Transverse colon (tissue), 4 donors: Measurements from ENCODE around the gene GATA5. TPM values are rescaled to one million over a fixed set of nuclear protein-coding genes. Genes with fewer than 3 reads are reported as not detected.

Source experiments
- DNase-seq: peaks from one replicate; pipeline ENCODE4 v3.0.0-alpha.2; 2019
- H3K27ac ChIP-seq, 4 donors: fragments of 200-600 bp; sonication (generic); 2 replicates each; pipeline ENCODE4 v1.5.1; 2016 to 2018; ENCODE audit warnings: inconsistent platforms in 4 of 4
- H3K27me3 ChIP-seq: fragments of 200-600 bp; sonication (generic); 2 replicates; pipeline ENCODE4 v1.5.1; 2017; ENCODE audit warnings: inconsistent platforms
- H3K36me3 ChIP-seq, 4 donors: fragments of 200-600 bp; sonication (generic); 2 replicates each; pipeline ENCODE4 v1.5.1; 2017 to 2019; ENCODE audit warnings: inconsistent platforms in 4 of 4
- H3K4me1 ChIP-seq, 4 donors: fragments of 200-600 bp; sonication (generic); 2 replicates each; pipeline ENCODE4 v1.5.1; 2017 to 2020; ENCODE audit warnings: inconsistent platforms in 4 of 4
- H3K4me3 ChIP-seq, 4 donors: fragments of 200-600 bp; sonication (generic); 1 replicate in 1 of 4; 2 replicates in 3 of 4; pipeline versions ENCODE4 v1.5.1 to v1.6.1; 2017 to 2019; ENCODE audit warnings: inconsistent platforms in 4 of 4
- H3K9me3 ChIP-seq, 2 donors: fragments of 200-600 bp; sonication (generic); 2 replicates each; pipeline ENCODE4 v1.5.1; 2017 to 2019; ENCODE audit warnings: inconsistent platforms in 2 of 2
- EP300 ChIP-seq: sonication (generic); formaldehyde crosslinking; IDR thresholded peaks from one replicate; pipeline ENCODE4 v1.6.1; 2017; ENCODE audit warnings: antibody characterized with exemption, low read depth
- POLR2A ChIP-seq: fragments of 450-650 bp; IDR thresholded peaks from one replicate; pipeline ENCODE4 v1.6.1; 2016; ENCODE audit warnings: antibody characterized with exemption, mild to moderate bottlenecking, moderate library complexity
- POLR2AphosphoS5 ChIP-seq, 3 donors: sonication (generic); formaldehyde crosslinking; IDR thresholded peaks; one replicate each; pipeline ENCODE4 v1.6.1; 2016; ENCODE audit warnings: antibody characterized with exemption in 3 of 3
- WGBS, 2 donors: methylation state at CpG; one replicate each; pipeline ENCODE4 v1.1.5; 2018; ENCODE audit warnings: low coverage in 1 of 2; 5-methylcytosine and 5-hydroxymethylcytosine counted together
- in situ Hi-C, 4 donors: fragments of 200-750 bp; cut with MboI; loops; one replicate each; pipeline versions ENCODE4 v1.15.0 to v1.15.1; 2017; ENCODE audit warnings: low sequenced_read_pairs in 3 of 4, low pct_ligation_motif_present in 1 of 4, low pct_unique_long_range_greater_than_20kb in 1 of 4
- intact Hi-C: fragments of 100-400 bp; cut with DNase I; formaldehyde crosslinking; loops from one replicate; pipeline ENCODE4 v1.15.1; 2023; ENCODE audit warnings: low total_unique reads
- total RNA-seq, 4 donors: library from RNA; depleted of rRNA; stranded (reverse); fragments of >200 nt; gene quantifications; one replicate each; pipeline ENCODE4 v1.1.0, GENCODE V29; 2016
- TF ChIP-seq, protein P1 (sequence below), 5 experiments: fragments of 200-600 bp in 3 of 5; fragments of 450-650 bp in 2 of 5; sonication (generic) in 3 of 5; IDR thresholded peaks; 1 replicate in 2 of 5; 2 replicates in 3 of 5; pipeline ENCODE4 v1.5.1; 2016 to 2017; ENCODE audit warnings: antibody characterized with exemption in 5 of 5, inconsistent platforms in 3 of 5, mild to moderate bottlenecking in 2 of 5, moderate library complexity in 1 of 5

GATA5 gene
- total RNA-seq, 4 donors from 2014 or later, result not detected

DNA sequence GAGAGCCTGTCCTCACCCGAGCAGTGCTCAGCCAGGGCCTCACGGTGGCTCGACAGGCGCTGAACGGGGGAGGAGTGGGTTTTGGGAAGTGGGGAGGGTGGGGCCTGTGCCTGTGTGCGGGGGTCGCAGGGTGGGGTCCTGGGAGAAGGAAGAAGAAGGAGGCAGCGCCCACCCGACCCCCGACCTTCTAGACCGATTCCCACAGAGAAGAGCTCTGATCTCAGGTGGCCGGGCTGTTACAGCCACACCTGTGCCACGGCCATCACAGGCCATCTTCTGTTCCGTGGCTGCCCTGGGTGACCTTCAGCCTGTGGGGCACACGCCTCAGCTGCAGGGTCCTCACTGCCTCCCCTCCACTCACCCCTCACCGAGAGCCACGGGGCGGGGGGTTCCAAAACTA, 41.4 kb upstream of the GATA5 start:
- Histone ChIP-seq H3K27ac (no peak overlapping the region), H3K9me3 (no peaks in the 10 kb centered on the region), H3K27me3 (peaks cover 46% of the 10 kb centered on the region), H3K4me3 (no peak overlapping the region), H3K36me3 (no peaks in the 10 kb centered on the region), H3K4me1 (no peaks in the 10 kb centered on the region)
- intact Hi-C loops, result no loop called here
- TF ChIP-seq POLR2A (no peak), POLR2AphosphoS5 (IDR thresholded peaks at IDR 0.05) (no peak), EP300 (no peak)
- TF ChIP-seq, protein P1, sequence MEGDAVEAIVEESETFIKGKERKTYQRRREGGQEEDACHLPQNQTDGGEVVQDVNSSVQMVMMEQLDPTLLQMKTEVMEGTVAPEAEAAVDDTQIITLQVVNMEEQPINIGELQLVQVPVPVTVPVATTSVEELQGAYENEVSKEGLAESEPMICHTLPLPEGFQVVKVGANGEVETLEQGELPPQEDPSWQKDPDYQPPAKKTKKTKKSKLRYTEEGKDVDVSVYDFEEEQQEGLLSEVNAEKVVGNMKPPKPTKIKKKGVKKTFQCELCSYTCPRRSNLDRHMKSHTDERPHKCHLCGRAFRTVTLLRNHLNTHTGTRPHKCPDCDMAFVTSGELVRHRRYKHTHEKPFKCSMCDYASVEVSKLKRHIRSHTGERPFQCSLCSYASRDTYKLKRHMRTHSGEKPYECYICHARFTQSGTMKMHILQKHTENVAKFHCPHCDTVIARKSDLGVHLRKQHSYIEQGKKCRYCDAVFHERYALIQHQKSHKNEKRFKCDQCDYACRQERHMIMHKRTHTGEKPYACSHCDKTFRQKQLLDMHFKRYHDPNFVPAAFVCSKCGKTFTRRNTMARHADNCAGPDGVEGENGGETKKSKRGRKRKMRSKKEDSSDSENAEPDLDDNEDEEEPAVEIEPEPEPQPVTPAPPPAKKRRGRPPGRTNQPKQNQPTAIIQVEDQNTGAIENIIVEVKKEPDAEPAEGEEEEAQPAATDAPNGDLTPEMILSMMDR (IDR thresholded peaks at IDR 0.05), result no peak
- in situ Hi-C loops, result no loop called here
- no peak for DNase-seq
- WGBS, 2 donors, result 60 to 63% methylated on average over 2 to 18 of the region's 18 CpGs

DNA sequence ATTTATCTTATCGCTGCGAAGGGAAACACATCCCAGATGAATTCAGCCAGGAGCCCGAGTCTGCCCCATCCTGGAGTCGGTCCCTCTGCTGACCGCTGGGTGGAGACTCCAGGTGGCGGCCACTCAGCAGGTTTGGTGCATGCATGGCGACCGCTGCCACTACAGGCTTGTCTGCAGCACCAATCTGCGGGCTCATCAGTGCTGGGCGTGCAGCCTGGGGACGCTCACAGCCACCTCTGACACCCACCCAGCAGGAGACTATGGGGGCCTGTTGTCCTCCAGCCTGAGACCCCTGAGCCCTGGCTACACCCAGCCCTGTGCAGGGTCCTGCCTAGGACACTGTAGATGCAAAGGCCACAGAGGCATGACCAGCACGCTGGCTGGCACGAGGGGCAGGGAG, 40.5 kb upstream of the GATA5 start:
- no peak for DNase-seq
- H3K4me3 ChIP-seq, result no peak overlapping the region
- intact Hi-C loops, result no loop called here
- H3K36me3 ChIP-seq, result no peaks in the 10 kb centered on the region
- H3K27me3 ChIP-seq, result peaks cover 43% of the 10 kb centered on the region
- H3K4me1 ChIP-seq, result no peaks in the 10 kb centered on the region
- WGBS, 2 donors, result 60% methylated on average over 12 of the region's 13 CpGs; no CpG with 5 or more reads in 1 of the 2 donors
- H3K9me3 ChIP-seq, result no peaks in the 10 kb centered on the region
- TF ChIP-seq EP300 (no peak), POLR2A (no peak)
- TF ChIP-seq, protein P1 (IDR thresholded peaks at IDR 0.05), result peak in 1 of 5 experiments; percentile 21
- H3K27ac ChIP-seq, result no peak overlapping the region
- in situ Hi-C loops, result no loop called here

DNA sequence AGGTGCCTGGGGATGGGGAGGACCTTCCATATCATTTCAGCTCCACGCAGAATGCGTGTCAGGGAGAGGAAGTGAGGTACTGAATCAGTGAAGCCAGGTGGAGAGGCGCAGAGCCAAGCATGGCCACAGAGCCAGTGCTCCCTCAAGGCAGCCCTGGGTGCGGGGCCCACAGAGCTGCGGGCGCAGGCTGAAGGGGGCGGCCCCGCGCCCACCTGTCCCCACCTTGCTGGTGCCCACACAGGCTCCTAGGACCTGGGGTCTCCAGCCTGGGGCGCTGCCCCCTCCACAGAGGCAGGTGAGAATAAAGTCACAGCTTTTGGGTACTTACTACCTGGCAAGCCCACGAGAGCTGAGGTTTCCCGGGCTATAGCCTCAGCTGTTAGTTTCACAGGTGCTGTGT, 40.0 kb upstream of the GATA5 start:
- Histone ChIP-seq H3K4me1 (no peaks in the 10 kb centered on the region), H3K9me3 (no peaks in the 10 kb centered on the region), H3K36me3 (no peaks in the 10 kb centered on the region), H3K27ac (no peak overlapping the region), H3K4me3 (no peak overlapping the region), H3K27me3 (peaks cover 43% of the 10 kb centered on the region)
- WGBS, 2 donors, result 73 to 80% methylated on average over 2 to 8 of the region's 12 CpGs
- intact Hi-C loops, result no loop called here
- no peak for DNase-seq
- TF ChIP-seq POLR2A, result no peak
- no peak for TF ChIP-seq POLR2AphosphoS5 (IDR thresholded peaks at IDR 0.05)
- TF ChIP-seq EP300, result no peak
- TF ChIP-seq, protein P1 (IDR thresholded peaks at IDR 0.05), result no peak
- in situ Hi-C loops, result no loop called here

DNA sequence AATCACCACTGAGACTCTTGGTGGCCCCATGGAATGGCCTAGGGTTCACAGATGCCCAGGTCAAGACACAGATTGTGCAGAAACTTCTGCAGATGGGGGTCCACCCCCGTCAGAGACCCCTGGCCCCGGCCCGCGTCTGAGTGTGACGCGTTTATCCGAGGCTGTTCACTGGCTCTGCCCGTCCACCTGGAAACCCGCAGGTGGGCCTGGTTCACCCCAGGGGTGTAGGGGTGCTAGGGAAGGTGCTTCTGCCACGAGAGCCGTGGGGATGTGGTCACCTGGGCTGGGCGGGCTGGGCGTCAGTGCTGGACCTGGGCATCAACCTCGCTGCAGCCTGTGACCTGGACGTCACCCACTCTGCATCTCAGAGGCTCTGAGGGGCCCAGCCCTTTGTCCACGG, 39.5 kb upstream of the GATA5 start:
- Histone ChIP-seq H3K27me3 (peaks cover 43% of the 10 kb centered on the region), H3K4me3 (no peak overlapping the region), H3K36me3 (no peaks in the 10 kb centered on the region), H3K27ac (no peak overlapping the region), H3K4me1 (no peaks in the 10 kb centered on the region), H3K9me3 (no peaks in the 10 kb centered on the region)
- TF ChIP-seq POLR2A (no peak), EP300 (no peak), POLR2AphosphoS5 (IDR thresholded peaks at IDR 0.05) (no peak)
- TF ChIP-seq, protein P1 (IDR thresholded peaks at IDR 0.05), result no peak
- intact Hi-C loops, result no loop called here
- in situ Hi-C loops, result no loop called here
- no peak for DNase-seq
- 85% methylated on average over 16 of the region's 16 CpGs; no CpG with 5 or more reads in 1 of the 2 donors for WGBS, 2 donors
